22Rv1 (cell line): ENCODE data around the gene SLF2.

Experiments used
- H3K27ac ChIP-seq: fragments of 450-650 bp; 2 replicates; pipeline ENCODE4 v1.5.1; 2017
- CTCF ChIP-seq: fragments of 450-650 bp; IDR thresholded peaks from 2 replicates; pipeline ENCODE4 v1.5.1; 2017; ENCODE audit warnings: mild to moderate bottlenecking
- ZFX ChIP-seq: fragments of 450-650 bp; IDR thresholded peaks from 2 replicates; pipeline ENCODE4 v1.6.1; 2017; ENCODE audit warnings: antibody characterized with exemption, borderline replicate concordance

Gene SLF2

GRCh38 chr10:100866575-100867098, 46.1 kb upstream of the SLF2 start:
- H3K27ac ChIP-seq = no peak overlapping the region
- TF ChIP-seq CTCF (no peak), ZFX (no peak)

DNA sequence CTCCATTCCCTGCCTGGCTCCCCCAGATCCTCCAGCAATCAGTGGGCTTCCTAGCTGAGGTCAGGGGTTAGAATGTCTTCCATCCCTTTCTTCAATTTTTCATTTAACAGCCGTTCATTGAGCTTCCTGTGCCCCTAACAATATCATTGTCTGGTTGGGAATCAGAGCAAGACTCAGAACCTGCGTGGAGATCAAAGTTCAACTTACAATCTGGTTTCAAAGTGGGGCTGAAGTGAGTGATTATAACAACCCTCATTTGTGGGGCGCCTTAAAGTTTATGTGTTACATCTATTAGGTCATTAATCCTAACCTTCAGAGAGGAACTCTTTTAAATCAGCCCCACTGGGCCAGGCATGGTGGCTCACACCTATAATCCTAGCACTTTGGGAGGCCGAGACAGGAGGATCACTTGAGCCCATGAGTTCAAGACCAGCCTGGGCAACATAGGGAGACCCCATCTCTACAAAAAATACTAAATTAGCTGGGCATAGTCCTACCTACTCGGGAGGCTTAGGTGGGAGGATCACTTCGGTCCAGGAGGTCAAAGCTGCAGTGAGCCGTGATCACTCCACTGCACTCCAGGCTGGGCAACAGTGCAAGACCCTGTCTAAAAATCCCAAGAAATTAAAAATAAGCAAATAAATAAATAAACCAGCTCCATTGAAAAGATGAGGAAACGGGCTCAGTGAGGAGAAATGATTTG, 45.4 kb upstream of the SLF2 start:
- H3K27ac ChIP-seq = no peak overlapping the region
- no peak for TF ChIP-seq ZFX
- TF ChIP-seq CTCF = no peak

DNA sequence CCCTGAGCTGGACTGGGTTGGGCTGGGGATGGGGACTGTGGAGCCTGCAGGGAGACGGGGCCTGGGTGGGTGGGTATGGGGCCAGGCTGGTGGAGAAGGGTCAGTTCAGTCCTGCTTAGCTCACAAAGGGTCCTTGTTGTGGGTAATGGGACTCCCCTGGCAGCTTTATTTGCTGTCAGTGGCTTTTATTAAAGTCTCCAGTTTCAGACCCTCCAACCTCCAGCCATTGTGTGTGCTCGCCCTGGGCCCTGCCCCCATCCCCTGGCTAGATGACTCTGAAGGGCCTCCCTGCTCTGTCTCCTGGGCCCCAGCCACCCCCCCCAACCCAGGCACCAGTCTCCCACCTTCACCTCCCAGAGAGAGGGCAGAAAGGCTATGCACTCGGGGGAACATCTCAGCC, 44.4 kb upstream of the SLF2 start:
- TF ChIP-seq ZFX = no peak
- TF ChIP-seq CTCF = no peak
- H3K27ac ChIP-seq = no peak overlapping the region

- no peak for TF ChIP-seq CTCF
- TF ChIP-seq ZFX = no peak
Observed at GRCh38 chr10:100869399-100869798, 43.4 kb upstream of the SLF2 start.

GRCh38 chr10:100872034-100872791, 40.5 kb upstream of the SLF2 start:
- TF ChIP-seq CTCF = peak; percentile 82
- TF ChIP-seq ZFX = no peak
- no peak overlapping the region for H3K27ac ChIP-seq

More at GRCh38 chr10:100869399-100869798, 43.4 kb upstream of the SLF2 start:
- no peak overlapping the region for H3K27ac ChIP-seq

- no peak for TF ChIP-seq ZFX
- TF ChIP-seq CTCF = no peak
- no peak overlapping the region for H3K27ac ChIP-seq
Observed at GRCh38 chr10:100873146-100873826, 39.5 kb upstream of the SLF2 start.
